SU-DHL-6 (cell line): ENCODE results near the gene ME1.

ENCODE experiments used
- EZH2phosphoT487 ChIP-seq: fragments of 200-600 bp; sonication (generic), shearing (Covaris generic); conservative IDR thresholded peaks from 2 replicates; pipeline ENCODE4 v1.6.1; 2018; ENCODE audit warnings: mild to moderate bottlenecking, antibody characterized with exemption, low read length, moderate library complexity, mixed read lengths
- TF ChIP-seq, protein P1 (sequence below): fragments of 200-600 bp; sonication (generic); IDR thresholded peaks from one replicate; pipeline ENCODE4 v1.5.1; 2017; ENCODE audit warnings: antibody characterized with exemption, mild to moderate bottlenecking, low read length, moderate library complexity; ENCODE audit not compliant: insufficient read depth, poor library complexity, severe bottlenecking

DNA sequence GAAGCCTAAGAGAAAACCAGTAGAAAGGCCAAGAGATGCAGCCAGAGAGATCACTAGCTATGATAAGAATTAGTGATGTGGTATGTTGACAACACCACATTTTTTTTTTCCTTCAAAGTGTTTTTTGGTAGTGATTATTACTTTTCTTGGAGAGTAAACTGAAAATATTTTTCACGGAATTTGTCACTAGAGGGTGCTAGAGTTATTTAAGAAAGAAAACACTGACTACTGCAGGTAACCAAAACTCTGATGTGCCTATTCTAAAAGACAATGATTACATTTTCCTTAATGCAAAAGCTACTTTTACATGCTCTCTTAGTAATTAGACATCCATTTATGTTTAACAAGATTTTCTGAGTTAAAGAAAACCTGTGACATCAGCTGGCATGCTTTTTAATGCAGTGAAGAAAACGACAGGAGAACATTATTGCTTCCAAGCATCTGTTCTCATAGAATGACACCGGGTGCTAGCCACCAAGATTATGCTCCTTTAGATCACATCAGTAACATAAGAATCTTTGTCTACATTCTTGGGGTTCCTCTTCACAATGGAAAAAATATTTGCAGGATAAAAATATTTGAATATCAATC is 208.9 kb downstream of the ME1 start:
- TF ChIP-seq, protein P1, sequence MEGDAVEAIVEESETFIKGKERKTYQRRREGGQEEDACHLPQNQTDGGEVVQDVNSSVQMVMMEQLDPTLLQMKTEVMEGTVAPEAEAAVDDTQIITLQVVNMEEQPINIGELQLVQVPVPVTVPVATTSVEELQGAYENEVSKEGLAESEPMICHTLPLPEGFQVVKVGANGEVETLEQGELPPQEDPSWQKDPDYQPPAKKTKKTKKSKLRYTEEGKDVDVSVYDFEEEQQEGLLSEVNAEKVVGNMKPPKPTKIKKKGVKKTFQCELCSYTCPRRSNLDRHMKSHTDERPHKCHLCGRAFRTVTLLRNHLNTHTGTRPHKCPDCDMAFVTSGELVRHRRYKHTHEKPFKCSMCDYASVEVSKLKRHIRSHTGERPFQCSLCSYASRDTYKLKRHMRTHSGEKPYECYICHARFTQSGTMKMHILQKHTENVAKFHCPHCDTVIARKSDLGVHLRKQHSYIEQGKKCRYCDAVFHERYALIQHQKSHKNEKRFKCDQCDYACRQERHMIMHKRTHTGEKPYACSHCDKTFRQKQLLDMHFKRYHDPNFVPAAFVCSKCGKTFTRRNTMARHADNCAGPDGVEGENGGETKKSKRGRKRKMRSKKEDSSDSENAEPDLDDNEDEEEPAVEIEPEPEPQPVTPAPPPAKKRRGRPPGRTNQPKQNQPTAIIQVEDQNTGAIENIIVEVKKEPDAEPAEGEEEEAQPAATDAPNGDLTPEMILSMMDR, result no peak
- no peak for TF ChIP-seq EZH2phosphoT487
